GM12873 (cell line): ENCODE results near the gene PET100.

ENCODE experiments used
- CTCF ChIP-seq: IDR thresholded peaks from 2 replicates; pipeline ENCODE4 v1.5.1; 2012; ENCODE audit warnings: low read depth, mild to moderate bottlenecking, moderate library complexity, low read length, control low read depth; ENCODE audit not compliant: insufficient read depth; ENCODE audit errors: missing control alignments

The PET100 gene

DNA sequence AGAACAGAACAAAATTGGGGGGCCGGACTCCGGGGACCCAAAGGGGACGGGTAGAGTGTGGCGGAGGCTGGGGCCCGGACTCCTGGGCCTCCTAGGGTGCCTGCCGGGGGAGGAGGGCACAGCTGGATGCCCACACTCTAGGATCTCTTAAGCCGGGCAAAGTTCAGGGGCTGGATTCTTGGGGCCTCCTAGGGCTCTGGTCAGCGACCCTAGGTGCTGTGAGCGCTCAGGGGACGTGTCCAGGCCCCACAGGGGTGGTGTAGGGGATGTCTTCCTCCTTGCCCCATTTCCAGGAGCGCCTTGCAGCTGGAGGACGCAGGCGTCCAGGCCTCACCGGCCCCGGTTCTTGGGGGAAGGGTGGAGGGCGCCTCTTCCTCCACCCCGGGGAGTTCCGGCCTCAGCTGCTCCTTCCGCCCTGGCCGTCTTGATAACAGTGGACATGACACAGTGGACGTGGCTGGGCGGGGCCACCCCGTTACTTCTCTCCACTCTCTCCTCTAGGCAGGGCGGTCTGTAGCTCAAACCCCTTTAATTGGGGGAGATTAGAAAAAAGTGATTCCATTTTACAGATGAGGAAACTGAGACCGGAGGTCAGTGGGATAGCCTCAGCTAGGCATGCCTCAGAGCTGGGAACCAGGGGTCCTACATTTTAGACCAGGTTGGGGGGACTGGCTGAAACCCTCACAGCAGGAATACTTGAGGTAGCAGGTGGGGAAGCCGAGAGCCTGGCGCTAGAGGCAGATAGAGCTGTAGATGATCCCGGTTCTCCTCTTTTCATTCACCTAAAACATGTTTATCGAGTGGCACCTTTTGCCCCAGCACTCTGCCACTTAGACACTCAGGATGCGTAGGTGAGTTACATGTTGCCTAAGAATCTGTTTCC is 8.0 kb downstream of the PET100 start:
- TF ChIP-seq CTCF: no peak

DNA sequence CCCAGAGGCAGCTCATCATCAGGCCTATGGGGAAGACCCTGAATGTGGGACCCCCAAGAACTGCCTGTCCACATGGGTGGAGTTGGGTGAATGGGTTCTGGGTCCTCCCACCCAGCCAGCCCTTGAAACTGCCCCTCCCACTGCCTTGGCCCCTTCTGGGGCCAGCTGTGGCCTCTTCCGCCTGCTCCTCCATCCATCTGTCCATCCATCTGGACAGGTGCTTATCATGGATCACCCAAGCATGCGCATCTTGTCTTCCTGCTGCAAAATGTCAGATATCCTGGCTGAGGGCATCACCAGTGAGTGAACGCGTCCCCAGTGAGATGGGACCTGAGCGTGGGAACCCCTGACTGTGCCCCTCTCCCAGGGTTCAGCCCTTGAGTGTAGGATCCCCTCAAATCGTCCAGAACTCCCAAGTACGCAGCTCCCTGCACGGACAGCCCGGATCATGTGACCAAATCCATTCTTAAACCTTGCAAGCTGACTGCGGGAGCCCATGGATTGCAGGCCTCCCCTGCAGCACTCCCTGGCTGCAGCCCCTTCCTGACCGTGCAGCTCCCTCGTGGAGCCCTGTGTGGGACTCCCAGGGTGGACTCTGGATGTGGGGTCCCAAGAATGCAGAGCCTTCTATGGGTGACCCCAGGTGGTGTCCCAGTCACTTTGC is 9.3 kb downstream of the PET100 start:
- TF ChIP-seq CTCF: no peak

DNA sequence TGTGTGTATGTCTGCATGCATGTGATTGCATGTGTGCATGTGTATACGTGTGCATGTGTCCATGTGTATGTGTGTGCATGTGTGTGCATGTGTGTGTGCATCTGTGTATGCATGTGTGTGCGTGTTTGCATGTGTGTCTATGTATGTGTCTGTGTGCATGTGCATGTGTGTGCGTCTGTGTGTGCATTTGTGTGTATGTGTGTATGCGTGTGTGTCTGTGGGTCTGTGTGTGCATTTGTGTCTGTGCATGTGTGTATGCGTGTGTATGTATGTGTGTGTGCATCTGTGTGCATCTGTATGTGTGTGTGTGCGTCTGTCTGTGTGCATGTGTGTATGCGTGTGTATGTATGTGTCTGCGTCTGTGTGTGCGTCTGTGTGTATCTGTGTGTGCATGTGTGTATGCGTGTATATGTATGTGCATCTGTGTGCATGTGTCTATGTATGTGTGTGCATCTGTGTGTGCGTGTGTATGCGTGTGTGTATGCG is 10.3 kb downstream of the PET100 start:
- TF ChIP-seq CTCF: no peak

DNA sequence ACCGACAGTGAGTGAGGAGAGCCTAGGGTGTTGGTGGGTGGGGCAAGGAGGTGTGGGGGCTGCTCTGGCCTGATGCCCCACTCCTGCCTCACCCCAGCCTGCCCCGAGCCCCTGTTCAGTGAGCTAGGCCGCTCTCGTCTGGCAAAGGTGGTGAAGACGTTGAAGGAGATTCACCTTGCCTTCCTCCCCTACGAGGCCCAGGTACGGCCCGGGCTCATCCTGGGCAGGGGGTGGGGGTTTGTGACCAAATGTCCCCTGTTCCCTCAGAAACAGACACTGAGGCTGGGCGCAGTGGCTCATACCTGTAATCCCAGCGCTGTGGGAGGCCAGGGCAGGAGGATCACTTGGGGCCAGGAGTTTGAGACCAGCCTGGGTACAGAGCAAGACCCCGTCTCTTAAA is 11.2 kb downstream of the PET100 start:
- TF ChIP-seq CTCF: no peak

- TF ChIP-seq CTCF: no peak
These were observed 12.0 kb downstream of the PET100 start for GRCh38 chr19:7641290-7642276.

GRCh38 chr19:7642295-7643030 is 12.9 kb downstream of the PET100 start:
- TF ChIP-seq CTCF: no peak
